Right renal cortex interstitium (tissue), 3 donors: ENCODE data around the gene FAM9C. TPM values are rescaled to one million over a fixed set of nuclear protein-coding genes. Genes with fewer than 3 reads are reported as not detected.
"Not testable (repeated sequence)": the region's sequence is repeated elsewhere in the genome, so short reads cannot be mapped to it uniquely, and the experiment has no call there.

Experiments used
- DNase-seq, 3 donors: peaks; one replicate each; pipeline ENCODE4 v3.0.0-alpha.2; 2013; ENCODE audit warnings: low read depth in 3 of 3, low spot score in 2 of 3
- polyA plus RNA-seq, 3 donors: library from polyadenylated mRNA; unstranded; fragments of 120-200 nt; gene quantifications; one replicate each; pipeline ENCODE4 v1.2.1, GENCODE V29; 2013; ENCODE audit not compliant: insufficient read length in 3 of 3

FAM9C gene
- under 1 TPM; 0.15 to 0.37 (median 0.24) TPM for polyA plus RNA-seq

DNA sequence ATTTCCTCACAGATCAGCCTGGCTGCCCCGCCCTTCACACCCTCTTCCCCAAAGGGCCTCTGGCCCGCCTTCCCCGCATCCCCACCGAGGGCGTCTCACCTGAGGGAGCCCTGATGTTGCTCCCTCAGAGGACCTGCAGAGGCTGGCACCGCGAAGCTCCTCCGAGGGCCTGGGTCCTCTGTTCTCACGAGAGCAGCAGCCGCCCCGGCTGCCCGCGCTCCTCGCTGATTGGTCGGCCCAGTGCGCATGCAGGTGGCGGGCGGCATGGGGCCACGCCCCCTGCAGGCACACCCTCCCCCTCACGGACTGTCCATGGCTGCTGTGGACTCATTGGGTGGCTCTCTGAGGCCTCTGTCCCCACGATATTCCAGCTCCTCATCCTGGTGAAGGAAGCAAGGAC lies at the start of gene FAM9C:
Gene FAM9C, minus strand, starts transcription at position 180 of the 400 bp plus-strand sequence. CDS start 831 bp downstream, outside the sequence.
- DNase-seq, result no peak

GRCh38 chrX:13093529-13094140 lies 49.2 kb upstream of the FAM9C start:
- DNase-seq, result no peak

GRCh38 chrX:13092455-13092941 lies 48.1 kb upstream of the FAM9C start:
- no peak for DNase-seq

DNA sequence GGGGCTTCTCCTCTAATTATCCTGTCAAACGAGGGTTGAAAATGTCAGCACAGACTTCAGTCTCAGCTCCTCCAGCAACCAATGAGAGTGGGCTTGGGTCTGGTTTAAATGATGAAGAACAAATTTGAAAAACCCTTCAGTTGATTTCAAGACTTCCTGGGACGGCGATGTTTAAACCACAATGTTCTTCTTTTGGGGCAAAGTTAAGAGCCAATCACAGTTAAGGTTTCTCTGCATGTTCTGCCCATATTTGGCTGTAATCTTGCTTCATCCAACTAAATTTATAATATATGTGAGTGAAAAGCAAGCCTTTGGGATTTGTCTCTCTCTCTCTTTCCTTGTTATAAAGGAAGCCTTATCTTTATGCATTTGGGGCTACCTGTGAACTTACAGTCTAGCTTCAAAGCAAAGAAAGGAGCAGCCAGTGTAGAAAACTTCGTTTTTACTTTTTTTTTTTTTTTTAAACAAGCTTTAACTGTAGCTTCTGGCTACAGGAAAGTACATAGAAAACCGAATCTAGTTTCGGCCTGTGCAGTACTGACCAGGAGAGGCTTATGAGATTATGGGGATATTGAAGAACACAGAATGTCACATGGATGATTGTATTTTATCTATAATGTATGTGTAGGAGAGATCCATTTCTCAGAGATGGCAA lies 46.8 kb upstream of the FAM9C start:
- DNase-seq, result no peak

- no peak for DNase-seq
These were observed 46.1 kb upstream of the FAM9C start for GRCh38 chrX:13090339-13091110.

DNA sequence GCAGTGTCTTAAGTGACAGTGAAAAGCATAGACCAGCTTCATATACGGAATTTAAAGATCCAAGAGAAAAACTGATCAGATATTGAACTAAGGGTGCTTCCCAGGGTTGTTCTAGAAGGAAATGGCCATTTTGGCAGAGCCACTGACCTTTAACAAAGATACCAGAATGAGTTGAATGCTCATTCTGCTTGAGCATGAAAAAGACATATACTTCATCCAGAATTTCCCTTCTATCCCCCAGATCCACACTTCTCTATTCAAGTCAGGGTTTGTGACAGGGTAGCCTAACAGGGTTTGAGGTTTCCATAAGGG lies 45.6 kb upstream of the FAM9C start:
- DNase-seq, result no peak

- no peak for DNase-seq
These were observed 43.7 kb upstream of the FAM9C start for GRCh38 chrX:13088156-13088487.

- no peak for DNase-seq
These were observed 43.1 kb upstream of the FAM9C start for GRCh38 chrX:13087322-13088155.

GRCh38 chrX:13086793-13087321 lies 42.4 kb upstream of the FAM9C start:
- not testable (repeated sequence) for DNase-seq

DNA sequence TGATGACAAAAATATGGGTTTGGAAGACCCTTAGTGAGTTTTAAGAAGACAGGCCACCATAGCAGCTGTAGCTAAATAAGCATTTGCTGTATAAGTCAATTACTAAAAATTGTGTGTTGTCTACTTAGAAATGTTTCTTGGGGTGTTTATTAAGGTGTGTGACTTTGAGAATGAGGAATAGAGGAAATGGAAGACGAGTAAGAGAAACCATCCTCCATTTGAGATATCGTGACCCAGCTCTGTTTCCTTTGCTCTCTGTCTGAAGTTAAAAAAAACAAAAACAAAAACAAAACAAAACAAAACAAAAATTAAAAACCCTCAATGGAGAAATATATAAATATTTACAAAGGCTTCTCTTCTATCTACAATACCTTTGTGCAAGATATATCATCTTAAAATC lies 41.7 kb upstream of the FAM9C start:
- no peak for DNase-seq

DNA sequence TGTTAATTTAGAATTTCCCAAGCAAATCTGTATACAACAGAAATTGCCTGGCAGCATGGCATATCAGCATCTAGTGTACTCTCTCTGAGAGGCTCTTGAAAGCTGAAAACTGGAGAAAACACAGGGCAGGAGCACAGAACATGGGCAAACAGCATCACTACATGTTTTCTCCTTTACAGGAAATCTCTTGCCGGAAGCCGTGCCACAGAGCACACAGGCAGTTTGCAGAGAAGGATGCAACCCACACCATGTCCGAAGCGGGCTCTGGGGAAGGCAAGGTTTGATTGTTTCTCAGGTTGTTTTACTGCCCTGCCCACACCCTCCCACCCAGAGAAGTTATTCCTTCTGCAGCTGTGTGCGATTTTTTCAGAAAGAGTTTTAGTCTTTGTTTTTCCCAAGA lies 41.1 kb upstream of the FAM9C start:
- DNase-seq, result no peak

DNA sequence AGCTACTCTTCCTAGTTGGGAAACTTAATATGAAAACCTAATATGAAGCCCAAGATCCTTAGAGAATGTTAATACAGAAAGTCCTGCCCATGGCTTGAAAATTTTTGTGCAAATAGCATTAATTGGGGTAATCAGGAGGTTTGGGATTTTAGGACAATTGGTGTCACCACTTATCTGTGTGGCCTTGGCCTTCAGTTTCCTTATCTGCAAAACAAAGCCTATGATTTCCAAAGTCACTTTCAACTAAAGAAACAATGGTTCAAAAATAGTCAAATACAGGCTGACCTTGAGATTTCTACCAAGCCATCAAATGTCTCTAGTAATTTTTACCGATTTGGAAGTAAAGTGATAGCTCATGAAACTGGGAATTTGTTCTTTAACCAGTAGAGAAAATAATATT lies 40.2 kb upstream of the FAM9C start:
- DNase-seq, result no peak

DNA sequence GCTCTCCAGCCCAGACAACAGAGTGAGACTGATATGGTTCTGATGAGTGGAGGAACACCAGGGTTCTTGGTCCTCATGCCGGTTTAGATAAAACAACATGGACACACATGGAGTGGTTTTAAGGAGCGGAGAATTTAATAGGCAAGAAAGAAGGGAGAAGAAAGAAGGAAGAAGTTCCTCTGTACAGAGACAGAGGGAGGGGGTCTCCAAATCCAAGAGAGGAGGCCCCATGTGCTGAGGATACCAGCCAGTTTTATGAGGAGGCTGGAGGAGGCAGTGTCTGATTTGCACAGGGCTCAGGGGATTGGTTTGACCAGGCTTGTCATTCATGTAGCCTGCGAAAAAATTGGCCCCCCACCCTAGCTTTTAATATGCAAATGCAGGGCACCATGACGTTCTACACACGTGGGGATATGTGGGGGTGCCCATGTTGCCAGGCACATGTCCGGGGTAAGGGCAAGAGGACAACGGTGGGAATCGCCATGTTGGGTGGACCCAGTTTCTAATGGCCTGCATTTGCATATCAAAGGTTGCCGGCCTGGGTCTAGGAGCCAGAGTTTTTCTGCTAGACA lies 39.4 kb upstream of the FAM9C start:
- DNase-seq, result not testable (repeated sequence)

GRCh38 chrX:13082206-13083065 lies 38.0 kb upstream of the FAM9C start:
- no peak for DNase-seq

DNA sequence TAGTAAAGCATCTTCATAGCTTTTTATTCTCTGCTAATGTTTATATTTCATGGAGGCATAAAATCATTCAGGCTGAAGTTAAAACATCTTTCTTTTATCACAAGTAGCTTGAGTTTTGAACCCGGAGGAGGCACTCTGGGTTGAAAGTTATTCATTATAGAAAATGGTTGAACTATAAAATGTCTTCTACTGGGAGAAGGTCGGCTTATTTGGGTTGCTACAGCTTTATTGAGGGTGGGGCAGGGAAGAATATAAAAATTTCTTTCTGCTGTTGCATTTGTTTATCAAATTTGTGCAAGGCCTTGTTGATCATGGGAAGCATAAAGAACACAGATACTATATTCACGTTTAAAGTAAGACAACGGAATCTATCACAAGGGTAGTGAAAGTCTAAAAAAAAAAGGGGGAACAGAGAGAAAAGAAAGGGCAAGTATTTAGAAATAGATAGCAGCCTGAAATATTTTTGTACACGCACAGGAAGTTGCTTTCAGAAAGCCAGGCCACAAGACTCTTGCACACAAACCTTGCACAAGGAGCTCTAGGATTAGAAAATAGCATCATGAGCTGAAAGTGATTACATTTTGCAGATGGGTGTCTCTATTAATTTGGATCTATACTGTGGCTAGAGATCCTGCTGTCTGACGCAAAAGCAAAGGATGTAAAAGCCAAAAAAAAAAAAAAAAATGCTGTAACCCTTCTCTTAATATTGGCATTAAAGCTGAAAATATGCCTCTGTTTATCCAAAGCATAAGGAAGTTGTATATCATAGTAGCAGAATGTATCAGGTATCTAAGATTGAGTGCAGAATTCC lies 37.2 kb upstream of the FAM9C start:
- DNase-seq, result no peak

- DNase-seq, result no peak
These were observed 35.8 kb upstream of the FAM9C start for GRCh38 chrX:13080128-13080795.

- DNase-seq, result no peak
These were observed 34.5 kb upstream of the FAM9C start for GRCh38 chrX:13078739-13079444.
